ENCODE data around the gene GFRA1. TPM values are rescaled to one million over a fixed set of nuclear protein-coding genes. Genes with fewer than 3 reads are reported as not detected.

Gene GFRA1
- total and polyA plus RNA-seq, 2 donors (not counting 1 experiment from before 2014, with no cell fraction given), result not detected

- no peak for TF ChIP-seq EZH2 (IDR thresholded peaks at IDR 0.05; ENCODE audit: borderline replicate concordance, insufficient read depth, low read depth, low read length, poor library complexity, severe bottlenecking)
- no peak for TF ChIP-seq CTCF (IDR thresholded peaks at IDR 0.05)
- no peaks in the 10 kb centered on the region for H3K9me3 ChIP-seq (ENCODE audit: control extremely low read depth in 1 of 3, control insufficient read depth in 2 of 3, insufficient read depth in 1 of 3, low read length in 2 of 3)
- Mint-ChIP-seq H3K27ac (no peak overlapping the region), H3K4me1 (no peaks in the 10 kb centered on the region), H3K9me3 (ENCODE audit: insufficient read depth) (no peaks in the 10 kb centered on the region), H3K27me3 (no peaks in the 10 kb centered on the region), H3K4me3 (no peak overlapping the region)
- intact Hi-C loops (cut with micrococcal nuclease), result no loop called here
- no peak overlapping the region for H3K4me3 ChIP-seq (ENCODE audit: control extremely low read depth in 1 of 5, extremely low read depth in 1 of 5, insufficient read depth in 1 of 5, low read depth in 2 of 5, low read length in 4 of 5)
- no peak overlapping the region for H3K4me2 ChIP-seq (replicated peaks; ENCODE audit: low read depth, low read length, poor library complexity, severe bottlenecking)
- no peaks in the 10 kb centered on the region for H3K36me3 ChIP-seq (replicated peaks in 1 of 2; ENCODE audit: control extremely low read depth in 1 of 2, control insufficient read depth in 1 of 2, extremely low read depth in 1 of 2, insufficient read depth in 2 of 2, low read length in 1 of 2)
- no CpG with 5 or more reads among the region's 2 CpGs for WGBS (ENCODE audit: insufficient coverage)
- no peaks in the 10 kb centered on the region for H3K4me1 ChIP-seq (ENCODE audit: control insufficient read depth in 2 of 2, insufficient read depth in 2 of 2, low read length in 2 of 2)
- no peaks in the 10 kb centered on the region for H3K27me3 ChIP-seq (replicated peaks in 1 of 4; ENCODE audit: control extremely low read depth in 1 of 4, control insufficient read depth in 3 of 4, insufficient read depth in 4 of 4, low read length in 3 of 4)
- ATAC-seq (ENCODE audit: low read depth), result no peak
- ChIA-PET CTCF (no interaction called here), POLR2A (no interaction called here)
- no peaks in the 10 kb centered on the region for H3K79me2 ChIP-seq (ENCODE audit: control insufficient read depth, insufficient read depth, low read length)
- H2AFZ ChIP-seq (ENCODE audit: insufficient read depth, low read depth, low read length, poor library complexity, severe bottlenecking), result no peak overlapping the region
- no peaks in the 10 kb centered on the region for H4K20me1 ChIP-seq (ENCODE audit: control insufficient read depth, insufficient read depth, low read length, poor library complexity, severe bottlenecking)
- H3K27ac ChIP-seq (ENCODE audit: low read length in 2 of 2), result no peak overlapping the region
- H3K9ac ChIP-seq (ENCODE audit: low read length), result no peak overlapping the region
- no peak for DNase-seq
Measured at GRCh38 chr10:116306847-116307246, 33.8 kb upstream of the GFRA1 start.

- WGBS (ENCODE audit: insufficient coverage), result no CpG with 5 or more reads among the region's 1 CpG
- Mint-ChIP-seq H3K4me1 (no peaks in the 10 kb centered on the region), H3K27ac (no peak overlapping the region), H3K9me3 (ENCODE audit: insufficient read depth) (no peaks in the 10 kb centered on the region), H3K27me3 (no peaks in the 10 kb centered on the region), H3K4me3 (no peak overlapping the region)
- no peak for ATAC-seq (ENCODE audit: low read depth)
- Histone ChIP-seq H3K4me1 (ENCODE audit: control insufficient read depth in 2 of 2, insufficient read depth in 2 of 2, low read length in 2 of 2) (no peaks in the 10 kb centered on the region), H2AFZ (ENCODE audit: insufficient read depth, low read depth, low read length, poor library complexity, severe bottlenecking) (no peak overlapping the region), H3K36me3 (replicated peaks in 1 of 2; ENCODE audit: control extremely low read depth in 1 of 2, control insufficient read depth in 1 of 2, extremely low read depth in 1 of 2, insufficient read depth in 2 of 2, low read length in 1 of 2) (no peaks in the 10 kb centered on the region), H3K27ac (ENCODE audit: low read length in 2 of 2) (no peak overlapping the region), H3K27me3 (replicated peaks in 1 of 4; ENCODE audit: control extremely low read depth in 1 of 4, control insufficient read depth in 3 of 4, insufficient read depth in 4 of 4, low read length in 3 of 4) (no peaks in the 10 kb centered on the region), H3K9me3 (ENCODE audit: control extremely low read depth in 1 of 3, control insufficient read depth in 2 of 3, insufficient read depth in 1 of 3, low read length in 2 of 3) (no peaks in the 10 kb centered on the region), H4K20me1 (ENCODE audit: control insufficient read depth, insufficient read depth, low read length, poor library complexity, severe bottlenecking) (no peaks in the 10 kb centered on the region), H3K79me2 (ENCODE audit: control insufficient read depth, insufficient read depth, low read length) (no peaks in the 10 kb centered on the region), H3K4me2 (replicated peaks; ENCODE audit: low read depth, low read length, poor library complexity, severe bottlenecking) (no peak overlapping the region), H3K9ac (ENCODE audit: low read length) (no peak overlapping the region), H3K4me3 (ENCODE audit: control extremely low read depth in 1 of 5, extremely low read depth in 1 of 5, insufficient read depth in 1 of 5, low read depth in 2 of 5, low read length in 4 of 5) (no peak overlapping the region)
- no peak for TF ChIP-seq CTCF (IDR thresholded peaks at IDR 0.05)
- TF ChIP-seq EZH2 (IDR thresholded peaks at IDR 0.05; ENCODE audit: borderline replicate concordance, insufficient read depth, low read depth, low read length, poor library complexity, severe bottlenecking), result no peak
- ChIA-PET CTCF (no interaction called here), POLR2A (no interaction called here)
- intact Hi-C loops (cut with micrococcal nuclease), result no loop called here
- no peak for DNase-seq
Measured at GRCh38 chr10:116304923-116305322, 31.9 kb upstream of the GFRA1 start.

All from B cell (primary cell).